ENCODE results near the gene AGAP9.
"Not testable (repeated sequence)": the region's sequence is repeated elsewhere in the genome, so short reads cannot be mapped to it uniquely, and the experiment has no call there.

- not testable (repeated sequence) for TF ChIP-seq ZNF274 (IDR thresholded peaks at IDR 0.05; ENCODE audit: low read depth, low read length); EZH2 (IDR thresholded peaks at IDR 0.05); CTCF (IDR thresholded peaks at IDR 0.05 in 2 of 3, conservative IDR thresholded peaks at IDR 0.05 in 1 of 3; ENCODE audit: borderline replicate concordance in 1 of 3, insufficient read depth in 1 of 3, low read depth in 2 of 3, low read length in 2 of 3); ATF3 (IDR thresholded peaks at IDR 0.05); POLR2AphosphoS5 (IDR thresholded peaks at IDR 0.05; ENCODE audit: low read depth, low read length); POLR2A (IDR thresholded peaks at IDR 0.05; ENCODE audit: borderline replicate concordance, extremely low read depth, insufficient read depth, insufficient read length); MAX (IDR thresholded peaks at IDR 0.05); EZH2phosphoT487 (IDR thresholded peaks at IDR 0.05; ENCODE audit: borderline replicate concordance)
Measured at GRCh38 chr10:47484786-47485185, 38.7 kb downstream of the AGAP9 start.
